Gastroesophageal sphincter (tissue), 3 donors: Measurements from ENCODE around the gene NET1.

Experiments
- CTCF ChIP-seq, 4 experiments: fragments of 200-600 bp in 2 of 4; fragments of 450-650 bp in 2 of 4; sonication (generic) in 1 of 4; IDR thresholded peaks; one replicate each; pipeline ENCODE4 v1.5.1; 2017 to 2019; ENCODE audit warnings: antibody characterized with exemption in 4 of 4, mild to moderate bottlenecking in 2 of 4, moderate library complexity in 2 of 4
- POLR2A ChIP-seq, 2 donors: fragments of 450-650 bp; IDR thresholded peaks; one replicate each; pipeline ENCODE4 v1.6.1; 2017; ENCODE audit warnings: antibody characterized with exemption in 2 of 2, mild to moderate bottlenecking in 2 of 2, moderate library complexity in 1 of 2

- no peak for TF ChIP-seq CTCF (IDR thresholded peaks at IDR 0.05)
- no peak for TF ChIP-seq POLR2A (IDR thresholded peaks at IDR 0.05)
Observed at GRCh38 chr10:5502571-5503476, 90.5 kb downstream of the NET1 start.
